GM18951 (cell line): ENCODE results near the gene TAGAP.
"Not testable (repeated sequence)": the region's sequence is repeated elsewhere in the genome, so short reads cannot be mapped to it uniquely, and the experiment has no call there.

Experiments
- POLR2A ChIP-seq: IDR thresholded peaks from 4 replicates; pipeline ENCODE4 v1.6.1; 2011; ENCODE audit warnings: mild to moderate bottlenecking; ENCODE audit not compliant: insufficient read length, insufficient read depth; ENCODE audit errors: extremely low read depth
- in situ Hi-C: fragments of 300-500 bp; cut with MboI; formaldehyde crosslinking; loops from one replicate; pipeline ENCODE4 v1.12.0; 2022; ENCODE audit warnings: low sequenced_read_pairs, mixed read lengths, inconsistent platforms; ENCODE audit not compliant: unreplicated experiment

TAGAP gene

GRCh38 chr6:159052720-159053119, 7.9 kb upstream of the TAGAP start:
- TF ChIP-seq POLR2A, result no peak
- in situ Hi-C loops, result no loop called here

- in situ Hi-C loops, result no loop called here
- no peak for TF ChIP-seq POLR2A
These were observed 3.3 kb upstream of the TAGAP start for GRCh38 chr6:159047891-159048685.

- TF ChIP-seq POLR2A, result no peak
- in situ Hi-C loops, result no loop called here
These were observed 1.0 kb upstream of the TAGAP start for GRCh38 chr6:159045801-159046200.

GRCh38 chr6:159043947-159044346, 844 bp downstream of the TAGAP start:
- no peak for TF ChIP-seq POLR2A
- in situ Hi-C loops, result no loop called here

GRCh38 chr6:159043251-159043650, 1.5 kb downstream of the TAGAP start:
- no peak for TF ChIP-seq POLR2A
- in situ Hi-C loops, result no loop called here

- TF ChIP-seq POLR2A, result no peak
- in situ Hi-C loops, result no loop called here
These were observed 2.0 kb downstream of the TAGAP start for GRCh38 chr6:159042826-159043181.

GRCh38 chr6:159042003-159042825, 2.6 kb downstream of the TAGAP start:
- in situ Hi-C loops, result no loop called here

GRCh38 chr6:159041181-159041580, 3.6 kb downstream of the TAGAP start:
- TF ChIP-seq POLR2A, result no peak
- in situ Hi-C loops, result no loop called here

More at GRCh38 chr6:159042003-159042825, 2.6 kb downstream of the TAGAP start:
- TF ChIP-seq POLR2A, result no peak

- in situ Hi-C loops, result no loop called here
- no peak for TF ChIP-seq POLR2A
These were observed 4.9 kb downstream of the TAGAP start for GRCh38 chr6:159039885-159040258.

- in situ Hi-C loops, result no loop called here
- TF ChIP-seq POLR2A, result no peak
These were observed 5.6 kb downstream of the TAGAP start for GRCh38 chr6:159038914-159039884.

GRCh38 chr6:159038318-159038717, 6.5 kb downstream of the TAGAP start:
- in situ Hi-C loops, result not testable (repeated sequence)

- in situ Hi-C loops, result no loop called here
- no peak for TF ChIP-seq POLR2A
These were observed 7.0 kb downstream of the TAGAP start for GRCh38 chr6:159037756-159038290.

GRCh38 chr6:159036673-159037072, 8.1 kb downstream of the TAGAP start:
- in situ Hi-C loops, result no loop called here
- no peak for TF ChIP-seq POLR2A
